ENCODE results near the gene ART3. TPM values are rescaled to one million over a fixed set of nuclear protein-coding genes. Genes with fewer than 3 reads are reported as not detected.

The ART3 gene
- total and polyA plus RNA-seq, 9 of the 15 experiments (the other 6 are each of a cell fraction or from before 2014, with no cell fraction given) = 0.69 to 1.4 (median 1.1) TPM; not detected in 1

GRCh38 chr4:76125816-76126215 is 51.3 kb downstream of the ART3 start:
- TF ChIP-seq MCM3 (IDR thresholded peaks at IDR 0.05) = no peak
- no peak for TF ChIP-seq DNMT1 (IDR thresholded peaks at IDR 0.05)
- TF ChIP-seq PHF21A (IDR thresholded peaks at IDR 0.05; ENCODE audit: borderline replicate concordance, low read depth) = no peak
- no peak for TF ChIP-seq ZNF384 (IDR thresholded peaks at IDR 0.05; ENCODE audit: low read depth, low read length)
- TF ChIP-seq ZNF239 (CRISPR knock-in tag; IDR thresholded peaks at IDR 0.05) = no peak
- TF ChIP-seq PRPF4 (IDR thresholded peaks at IDR 0.05; ENCODE audit: insufficient read depth, low read depth, low read length, poor library complexity, severe bottlenecking) = no peak
- no peak for TF ChIP-seq SLC30A9 (CRISPR knock-in tag; IDR thresholded peaks at IDR 0.05)
- no peak for TF ChIP-seq RERE (CRISPR knock-in tag; IDR thresholded peaks at IDR 0.05; ENCODE audit: borderline replicate concordance)
- TF ChIP-seq NCOA2 (IDR thresholded peaks at IDR 0.05; ENCODE audit: partially characterized antibody in 2 of 2) = no peak
- no peak for TF ChIP-seq HDAC3 (IDR thresholded peaks at IDR 0.05; ENCODE audit: borderline replicate concordance, partially characterized antibody)
- TF ChIP-seq USF1 (CRISPR knock-in tag; IDR thresholded peaks at IDR 0.05) = no peak
- TF ChIP-seq U2AF1 (optimal IDR thresholded peaks at IDR 0.05; ENCODE audit: low read depth, low read length) = no peak
- TF ChIP-seq TFE3 (CRISPR knock-in tag; IDR thresholded peaks at IDR 0.05) = no peak
- no peak for TF ChIP-seq ZNF445 (CRISPR knock-in tag; IDR thresholded peaks at IDR 0.05; ENCODE audit: low read depth)
- FAIRE-seq (no peak), DNase-seq (ENCODE audit: extremely low read depth in 1 of 4, low spot score in 3 of 4) (no peak), ATAC-seq (no peak)
- H3K79me2 ChIP-seq (ENCODE audit: control insufficient read depth, insufficient read depth, low read length) = peaks cover 7% of the 10 kb centered on the region; the same call in 2 of the 3 replicates
- no peak overlapping the region for H2AFZ ChIP-seq (ENCODE audit: low read depth, low read length)
- BruUV-seq (replicated peaks) = no TSS peak
- no peak overlapping the region for H3K9ac ChIP-seq (ENCODE audit: insufficient read depth in 1 of 2, low read depth in 2 of 2, low read length in 2 of 2)
- ChIA-PET POLR2A (no interaction called here), CTCF (ENCODE audit: low intra/inter-chr PET ratio) (no interaction called here)
- H3K9me1 ChIP-seq (ENCODE audit: control insufficient read depth, insufficient read depth, low read length) = no peaks in the 10 kb centered on the region
- H3K27me3 ChIP-seq (ENCODE audit: control insufficient read depth in 2 of 2, insufficient read depth in 2 of 2, low read length in 2 of 2) = no peaks in the 10 kb centered on the region
- no peak overlapping the region for H3K27ac ChIP-seq (ENCODE audit: extremely low read depth, low read depth, low read length)
- H3K4me1 ChIP-seq (replicated peaks in 1 of 2; ENCODE audit: control insufficient read depth in 2 of 2, insufficient read depth in 2 of 2, low read length in 2 of 2) = no peaks in the 10 kb centered on the region
- no peaks in the 10 kb centered on the region for H3K9me3 ChIP-seq (replicated peaks; ENCODE audit: control insufficient read depth, insufficient read depth, low read depth, low read length)
- peaks cover 90% of the 10 kb centered on the region for H3K36me3 ChIP-seq (ENCODE audit: control insufficient read depth, insufficient read depth, low read length)
- in situ Hi-C loops (cut with MboI) = no loop called here
- intact Hi-C loops (cut with micrococcal nuclease) = no loop called here
- H4K20me1 ChIP-seq (replicated peaks; ENCODE audit: control insufficient read depth, insufficient read depth, low read length) = no peaks in the 10 kb centered on the region
- H3K4me2 ChIP-seq (ENCODE audit: insufficient read depth, low read length) = no peak overlapping the region
- H3K4me3 ChIP-seq = no peak overlapping the region
